B cell (primary cell): ENCODE data around the gene FSCN2. TPM values are rescaled to one million over a fixed set of nuclear protein-coding genes. Genes with fewer than 3 reads are reported as not detected.
A peak's percentile ranks its signal among the peaks of the same experiment; 100 is the strongest.

ENCODE experiments used
- ATAC-seq: fragments of 200-7000 bp; cut with Tn5 transposase; one replicate; pipeline ENCODE4 v1.10.0; 2021; ENCODE audit warnings: low read depth, mild to moderate bottlenecking, moderate number of reproducible peaks, moderate library complexity
- CTCF ChIA-PET: fragments of 350-600 bp; sonication (Branson Sonifier 250); formaldehyde crosslinking; loops from one replicate; lab custom pipeline; 2021; ENCODE audit warnings: antibody characterized with exemption, inconsistent platforms; lab: Charles Lee
- POLR2A ChIA-PET: fragments of 350-600 bp; sonication (Branson Sonifier 250); formaldehyde crosslinking; loops from one replicate; lab custom pipeline; 2021; ENCODE audit warnings: antibody characterized with exemption; lab: Charles Lee
- DNase-seq: peaks from one replicate; pipeline ENCODE4 v3.0.0; 2013
- H2AFZ ChIP-seq: 2 replicates; pipeline ENCODE4 v1.6.1; 2012; ENCODE audit warnings: mild to moderate bottlenecking, low read depth, low read length; ENCODE audit not compliant: insufficient read depth, poor library complexity, severe bottlenecking
- H3K27ac ChIP-seq, 2 donors: 1 replicate in 1 of 2; 2 replicates in 1 of 2; pipeline ENCODE4 v1.5.1; 2012 to 2013; ENCODE audit warnings: low read length in 2 of 2, mild to moderate bottlenecking in 2 of 2, moderate library complexity in 1 of 2
- H3K27me3 ChIP-seq, 4 experiments: fragments of 200-600 bp in 1 of 4; sonication (generic) in 1 of 4; replicated peaks in 1 of 4; 1 replicate in 2 of 4; 2 replicates in 2 of 4; pipeline versions ENCODE4 v1.6.1 to v1.7.0; 2013 to 2016; ENCODE audit warnings: low read length in 3 of 4, mild to moderate bottlenecking in 2 of 4, mixed read lengths in 1 of 4, moderate library complexity in 1 of 4; ENCODE audit not compliant: insufficient read depth in 4 of 4, control insufficient read depth in 3 of 4; ENCODE audit errors: control extremely low read depth in 1 of 4
- H3K36me3 ChIP-seq, 2 experiments: replicated peaks in 1 of 2; 1 replicate in 1 of 2; 2 replicates in 1 of 2; pipeline versions ENCODE4 v1.6.1 to v1.7.1; 2013; ENCODE audit warnings: low read length in 1 of 2; ENCODE audit not compliant: insufficient read depth in 2 of 2, control insufficient read depth in 1 of 2; ENCODE audit errors: control extremely low read depth in 1 of 2, extremely low read depth in 1 of 2
- H3K4me1 ChIP-seq, 2 donors: fragments of 200-600 bp in 1 of 2; sonication (generic) in 1 of 2; 1 replicate in 1 of 2; 2 replicates in 1 of 2; pipeline versions ENCODE4 v1.5.1 to v1.6.1; 2013 to 2017; ENCODE audit warnings: low read length in 2 of 2; ENCODE audit not compliant: control insufficient read depth in 2 of 2, insufficient read depth in 2 of 2
- H3K4me2 ChIP-seq: replicated peaks from 2 replicates; pipeline ENCODE3; 2012; ENCODE audit warnings: mild to moderate bottlenecking, low read depth, low read length; ENCODE audit not compliant: poor library complexity, severe bottlenecking
- H3K4me3 ChIP-seq, 5 experiments: fragments of 200-600 bp in 1 of 5; sonication (generic) in 1 of 5; 1 replicate in 3 of 5; 2 replicates in 2 of 5; pipeline versions ENCODE4 v1.5.1 to v1.7.0; 2011 to 2016; ENCODE audit warnings: low read length in 4 of 5, mild to moderate bottlenecking in 4 of 5, low read depth in 2 of 5, control low read depth in 1 of 5, moderate library complexity in 1 of 5; ENCODE audit not compliant: insufficient read depth in 1 of 5; ENCODE audit errors: control extremely low read depth in 1 of 5, extremely low read depth in 1 of 5
- H3K79me2 ChIP-seq: fragments of 200-600 bp; sonication (generic); one replicate; pipeline ENCODE4 v1.6.0; 2016; ENCODE audit warnings: low read length; ENCODE audit not compliant: control insufficient read depth, insufficient read depth
- H3K9ac ChIP-seq: fragments of 200-600 bp; sonication (generic); 2 replicates; pipeline ENCODE4 v1.6.1; 2017; ENCODE audit warnings: mild to moderate bottlenecking, low read length, moderate library complexity
- H3K9me3 ChIP-seq, 3 donors: one replicate each; pipeline versions ENCODE4 v1.6.1 to v1.7.1; 2013; ENCODE audit warnings: low read length in 2 of 3; ENCODE audit not compliant: control insufficient read depth in 2 of 3, insufficient read depth in 1 of 3; ENCODE audit errors: control extremely low read depth in 1 of 3
- H4K20me1 ChIP-seq: 2 replicates; pipeline ENCODE4 v1.6.0; 2012; ENCODE audit warnings: mild to moderate bottlenecking, low read length; ENCODE audit not compliant: insufficient read depth, control insufficient read depth, poor library complexity, severe bottlenecking
- H3K27ac Mint-ChIP-seq: one replicate; pipeline ENCODE4 v1.8.0; 2021; ENCODE audit warnings: mixed read lengths
- H3K27me3 Mint-ChIP-seq: one replicate; pipeline ENCODE4 v1.8.0; 2021; ENCODE audit warnings: mixed read lengths
- H3K4me1 Mint-ChIP-seq: one replicate; pipeline ENCODE4 v1.8.0; 2021; ENCODE audit warnings: mixed read lengths
- H3K4me3 Mint-ChIP-seq: one replicate; pipeline ENCODE4 v1.8.0; 2021; ENCODE audit warnings: mixed read lengths
- H3K9me3 Mint-ChIP-seq: one replicate; pipeline ENCODE4 v1.8.0; 2022; ENCODE audit warnings: mixed read lengths; ENCODE audit not compliant: insufficient read depth
- EZH2 ChIP-seq: IDR thresholded peaks from 2 replicates; pipeline ENCODE4 v1.6.1; 2012; ENCODE audit warnings: borderline replicate concordance, low read depth, mild to moderate bottlenecking, moderate library complexity, low read length; ENCODE audit not compliant: insufficient read depth, poor library complexity, severe bottlenecking
- WGBS: methylation state at CpG from one replicate; pipeline ENCODE4 v1.1.5; 2013; ENCODE audit warnings: missing lambda C conversion rate; ENCODE audit not compliant: insufficient coverage; 5-methylcytosine and 5-hydroxymethylcytosine counted together
- intact Hi-C: fragments of 100-400 bp; cut with micrococcal nuclease; formaldehyde crosslinking; loops from one replicate; pipeline ENCODE4 v1.10.0; 2022
- polyA plus RNA-seq: library from polyadenylated mRNA; depleted of rRNA; stranded (reverse); fragments of >200 nt; gene quantifications from 2 replicates; pipeline ENCODE4 v1.2.3, GENCODE V29; 2012
- total RNA-seq, 2 donors: library from RNA; stranded (reverse); fragments of 120-200 nt in 1 of 2; gene quantifications; 1 replicate in 1 of 2; 2 replicates in 1 of 2; pipeline versions ENCODE4 v1.2.3 to v1.2.4, GENCODE V29; 2013 to 2022
- TF ChIP-seq, protein P1 (sequence below): fragments of 200-600 bp; IDR thresholded peaks from one replicate; pipeline ENCODE4 v1.8.0; 2022; ENCODE audit warnings: antibody characterized with exemption, mild to moderate bottlenecking

Gene FSCN2
- total and polyA plus RNA-seq, 2 donors (not counting 1 experiment from before 2014, with no cell fraction given), result 6.3 to 12.0 TPM

DNA sequence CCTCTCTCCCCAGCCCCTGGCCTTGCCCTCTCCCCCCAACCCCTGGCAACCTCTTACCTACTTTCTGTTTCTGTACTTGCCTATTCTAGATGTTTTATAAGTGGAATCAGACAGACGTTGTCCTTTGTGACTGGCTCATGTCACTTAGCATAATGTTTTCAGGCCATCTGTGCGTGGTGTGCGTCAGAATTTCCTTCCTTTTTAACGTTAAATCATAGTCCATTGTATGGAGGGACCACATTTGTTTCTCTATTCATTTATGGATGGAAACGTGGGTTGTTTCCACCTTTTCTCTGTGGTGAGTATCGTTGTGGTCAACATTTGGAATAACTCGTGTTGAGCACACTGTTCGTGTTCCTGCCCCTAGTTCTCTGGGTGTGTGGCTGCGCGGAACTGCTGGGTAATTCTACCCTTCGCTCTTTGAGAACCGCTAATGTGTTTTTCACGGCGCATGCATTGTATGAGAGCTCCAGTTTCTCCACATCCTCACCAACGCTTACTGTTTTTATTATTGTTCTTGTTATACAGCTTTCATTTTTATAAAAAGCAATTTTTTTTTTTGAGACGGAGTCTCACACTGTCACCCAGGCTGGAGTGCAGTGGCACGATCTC is 41.9 kb upstream of the FSCN2 start:
- ChIA-PET CTCF (interaction anchor here (2.2 to 4.0 kb wide), 3 partner anchors 11 to 233 kb away, joined by 8 to 44 read pairs (median 15); no protein-coding TSS in a partner anchor), POLR2A (interaction anchor here (0.6 kb wide), 1 partner anchor 337 kb away, joined by 3 read pairs; no protein-coding TSS in a partner anchor)
- H3K4me1 Mint-ChIP-seq, result peaks cover 26% of the 10 kb centered on the region
- Histone ChIP-seq H3K27me3 (peaks cover 0 to 18% (median 7%) of the 10 kb centered on the region in 4 experiments), H3K36me3 (no peaks in the 10 kb centered on the region), H3K79me2 (no peaks in the 10 kb centered on the region), H3K9ac (no peak overlapping the region), H3K4me3 (no peak overlapping the region), H3K4me1 (peaks cover 41 to 47% of the 10 kb centered on the region in 2 donors), H3K27ac (no peak overlapping the region), H3K9me3 (peaks cover 0 to 7% (median 0%) of the 10 kb centered on the region in 3 donors), H3K4me2 (no peak overlapping the region), H2AFZ (no peak overlapping the region), H4K20me1 (no peaks in the 10 kb centered on the region)
- TF ChIP-seq EZH2, result no peak
- TF ChIP-seq, protein P1, sequence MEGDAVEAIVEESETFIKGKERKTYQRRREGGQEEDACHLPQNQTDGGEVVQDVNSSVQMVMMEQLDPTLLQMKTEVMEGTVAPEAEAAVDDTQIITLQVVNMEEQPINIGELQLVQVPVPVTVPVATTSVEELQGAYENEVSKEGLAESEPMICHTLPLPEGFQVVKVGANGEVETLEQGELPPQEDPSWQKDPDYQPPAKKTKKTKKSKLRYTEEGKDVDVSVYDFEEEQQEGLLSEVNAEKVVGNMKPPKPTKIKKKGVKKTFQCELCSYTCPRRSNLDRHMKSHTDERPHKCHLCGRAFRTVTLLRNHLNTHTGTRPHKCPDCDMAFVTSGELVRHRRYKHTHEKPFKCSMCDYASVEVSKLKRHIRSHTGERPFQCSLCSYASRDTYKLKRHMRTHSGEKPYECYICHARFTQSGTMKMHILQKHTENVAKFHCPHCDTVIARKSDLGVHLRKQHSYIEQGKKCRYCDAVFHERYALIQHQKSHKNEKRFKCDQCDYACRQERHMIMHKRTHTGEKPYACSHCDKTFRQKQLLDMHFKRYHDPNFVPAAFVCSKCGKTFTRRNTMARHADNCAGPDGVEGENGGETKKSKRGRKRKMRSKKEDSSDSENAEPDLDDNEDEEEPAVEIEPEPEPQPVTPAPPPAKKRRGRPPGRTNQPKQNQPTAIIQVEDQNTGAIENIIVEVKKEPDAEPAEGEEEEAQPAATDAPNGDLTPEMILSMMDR, result no peak
- no peaks in the 10 kb centered on the region for H3K9me3 Mint-ChIP-seq
- no peak for ATAC-seq
- DNase-seq, result no peak
- WGBS, result 13% methylated on average over 9 of the region's 17 CpGs
- peak overlapping the region; percentile 66 for H3K4me3 Mint-ChIP-seq
- no peak overlapping the region for H3K27ac Mint-ChIP-seq
- intact Hi-C loops, result loop anchor here (10.0 kb wide), 1 partner anchor 118 kb away; no protein-coding TSS in a partner anchor
- H3K27me3 Mint-ChIP-seq, result peaks cover 18% of the 10 kb centered on the region

DNA sequence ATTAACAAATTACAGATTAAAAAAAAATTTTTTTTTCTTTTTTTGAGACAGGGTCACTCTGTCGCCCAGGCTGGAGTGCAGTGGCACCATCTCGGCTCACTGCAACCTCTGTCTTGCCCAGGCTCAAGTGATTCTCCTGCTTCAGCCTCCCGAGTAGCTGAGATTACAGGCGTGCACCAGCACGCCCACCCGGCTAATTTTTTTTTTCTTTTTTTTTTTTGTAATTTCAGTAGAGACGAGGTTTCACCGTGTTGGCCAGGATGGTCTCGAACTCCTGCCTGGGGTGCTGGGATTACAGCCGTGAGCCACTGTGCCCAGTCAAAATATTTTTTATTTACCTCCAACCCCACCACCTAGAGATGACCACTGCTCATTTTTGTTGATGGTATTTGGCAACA is 41.1 kb upstream of the FSCN2 start:
- no peak overlapping the region for H3K27ac Mint-ChIP-seq
- WGBS, result 89% methylated on average over 6 of the region's 10 CpGs
- CTCF ChIA-PET, result interaction anchor here (0.7 to 0.8 kb wide), 2 partner anchors 114 to 234 kb away, joined by 3 read pairs; no protein-coding TSS in a partner anchor

More for the DNA sequence above, 41.1 kb upstream of the FSCN2 start:
- Histone ChIP-seq H3K4me1 (peaks cover 34 to 41% of the 10 kb centered on the region in 2 donors), H4K20me1 (no peaks in the 10 kb centered on the region), H3K9me3 (peaks cover 0 to 2% (median 0%) of the 10 kb centered on the region in 3 donors), H3K36me3 (no peaks in the 10 kb centered on the region), H3K9ac (no peak overlapping the region), H3K4me3 (peak overlapping the region in 1 of 5 experiments; percentile 77), H3K27me3 (peaks cover 0 to 13% (median 4%) of the 10 kb centered on the region in 4 experiments), H3K4me2 (peak overlapping the region; percentile 99), H2AFZ (peak overlapping the region; percentile 92), H3K79me2 (no peaks in the 10 kb centered on the region), H3K27ac (no peak overlapping the region)
- ATAC-seq, result no peak
- Mint-ChIP-seq H3K9me3 (no peaks in the 10 kb centered on the region), H3K4me3 (peak overlapping the region; percentile 37), H3K27me3 (peaks cover 14% of the 10 kb centered on the region), H3K4me1 (peaks cover 21% of the 10 kb centered on the region)
- TF ChIP-seq, protein P1, result no peak
- no peak for TF ChIP-seq EZH2
- POLR2A ChIA-PET, result interaction anchor here (0.6 kb wide), 1 partner anchor 338 kb away, joined by 3 read pairs; no protein-coding TSS in a partner anchor
- intact Hi-C loops, result loop anchor here (10.0 kb wide), 1 partner anchor 118 kb away; no protein-coding TSS in a partner anchor
- no peak for DNase-seq
